ENCODE results near the gene MS4A6E.

The MS4A6E gene

GRCh38 chr11:60347084-60347797 is 20.2 kb downstream of the MS4A6E start:
- no peak for TF ChIP-seq CTCF (IDR thresholded peaks at IDR 0.05)
- no peaks in the 10 kb centered on the region for H3K4me1 ChIP-seq
- no peaks in the 10 kb centered on the region for H3K27me3 ChIP-seq
- no peaks in the 10 kb centered on the region for H3K9me3 ChIP-seq
- H3K27ac ChIP-seq: no peak overlapping the region
- intact Hi-C loops (cut with DNase I; ENCODE audit: low total_unique reads): no loop called here
- no peaks in the 10 kb centered on the region for H3K36me3 ChIP-seq
- no peak for DNase-seq
- no peak overlapping the region for H3K4me3 ChIP-seq

- no peaks in the 10 kb centered on the region for H3K27me3 ChIP-seq
- intact Hi-C loops (cut with DNase I; ENCODE audit: low total_unique reads): no loop called here
- DNase-seq: no peak
- H3K9me3 ChIP-seq: no peaks in the 10 kb centered on the region
- no peak overlapping the region for H3K4me3 ChIP-seq
- H3K4me1 ChIP-seq: no peaks in the 10 kb centered on the region
- no peak overlapping the region for H3K27ac ChIP-seq
- H3K36me3 ChIP-seq: no peaks in the 10 kb centered on the region
- no peak for TF ChIP-seq CTCF (IDR thresholded peaks at IDR 0.05)
Observed at GRCh38 chr11:60348116-60348515, 21.1 kb downstream of the MS4A6E start.

GRCh38 chr11:60349990-60350389 is 22.9 kb downstream of the MS4A6E start:
- no peak overlapping the region for H3K4me3 ChIP-seq
- H3K9me3 ChIP-seq: no peaks in the 10 kb centered on the region
- H3K4me1 ChIP-seq: no peaks in the 10 kb centered on the region
- TF ChIP-seq CTCF (IDR thresholded peaks at IDR 0.05): no peak
- intact Hi-C loops (cut with DNase I; ENCODE audit: low total_unique reads): no loop called here
- H3K36me3 ChIP-seq: no peaks in the 10 kb centered on the region
- no peaks in the 10 kb centered on the region for H3K27me3 ChIP-seq
- H3K27ac ChIP-seq: no peak overlapping the region
- DNase-seq: no peak

- Histone ChIP-seq H3K27ac (no peak overlapping the region), H3K9me3 (no peaks in the 10 kb centered on the region), H3K4me1 (no peaks in the 10 kb centered on the region), H3K36me3 (no peaks in the 10 kb centered on the region), H3K27me3 (no peaks in the 10 kb centered on the region), H3K4me3 (no peak overlapping the region)
- no peak for DNase-seq
- intact Hi-C loops (cut with DNase I; ENCODE audit: low total_unique reads): no loop called here
- no peak for TF ChIP-seq CTCF (IDR thresholded peaks at IDR 0.05)
Observed at GRCh38 chr11:60357771-60358170, 30.7 kb downstream of the MS4A6E start.

- Histone ChIP-seq H3K27me3 (peaks cover 0 to 3% of the 10 kb centered on the region in 2 donors), H3K4me1 (no peaks in the 10 kb centered on the region), H3K9me3 (no peaks in the 10 kb centered on the region), H3K36me3 (no peaks in the 10 kb centered on the region), H3K27ac (no peak overlapping the region), H3K4me3 (no peak overlapping the region)
- no peak for TF ChIP-seq CTCF (IDR thresholded peaks at IDR 0.05)
- intact Hi-C loops (cut with DNase I; ENCODE audit: low total_unique reads): no loop called here
- DNase-seq: no peak
Observed at GRCh38 chr11:60360621-60361020, 33.6 kb downstream of the MS4A6E start.

- Histone ChIP-seq H3K9me3 (no peaks in the 10 kb centered on the region), H3K36me3 (no peaks in the 10 kb centered on the region), H3K27ac (no peak overlapping the region), H3K4me3 (no peak overlapping the region), H3K4me1 (no peaks in the 10 kb centered on the region), H3K27me3 (peaks cover 0 to 3% of the 10 kb centered on the region in 2 donors)
- intact Hi-C loops (cut with DNase I; ENCODE audit: low total_unique reads): no loop called here
- DNase-seq: no peak
- no peak for TF ChIP-seq CTCF (IDR thresholded peaks at IDR 0.05)
Observed at GRCh38 chr11:60362241-60362640, 35.2 kb downstream of the MS4A6E start.

All from tibial artery (tissue), 4 donors.